Measurements from ENCODE around the gene CENPA. TPM values are rescaled to one million over a fixed set of nuclear protein-coding genes. Genes with fewer than 3 reads are reported as not detected.

CENPA gene
- total and polyA plus RNA-seq, 10 donors, result 0.80 to 7.3 (median 4.0) TPM; not detected in 1

DNA sequence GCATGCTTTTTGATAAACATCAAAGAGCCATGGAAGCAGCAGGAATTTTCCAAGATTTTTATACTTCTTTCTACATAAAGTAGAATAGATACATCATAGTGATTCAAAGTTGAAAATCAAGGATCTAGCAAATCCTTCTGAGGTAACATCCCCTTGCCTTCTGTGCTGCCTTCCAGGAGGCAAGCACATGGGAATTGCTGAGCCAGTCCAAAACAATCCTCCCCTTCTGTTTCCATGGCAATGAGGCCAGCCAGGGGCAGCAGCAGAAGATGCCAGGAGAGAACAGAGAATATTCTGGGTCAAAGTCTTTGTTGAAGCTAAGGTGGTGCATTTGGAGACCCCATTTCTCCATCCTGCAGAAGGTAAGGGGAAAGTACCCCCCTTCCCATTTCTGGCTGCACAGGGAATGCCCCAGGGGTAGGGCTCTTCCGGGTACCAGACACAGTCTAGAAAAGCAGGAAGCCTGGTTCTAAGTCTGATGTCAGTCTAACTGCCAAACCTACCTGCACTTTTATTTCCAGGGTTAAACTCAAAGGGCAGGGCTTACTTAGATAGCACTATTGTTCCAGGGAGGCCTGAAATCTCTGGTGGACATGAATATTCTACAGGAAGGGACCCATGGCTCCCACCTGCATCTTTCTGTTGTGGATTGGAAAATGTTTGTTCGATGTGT lies 22.1 kb downstream of the CENPA start:
- intact Hi-C loops (cut with DNase I; ENCODE audit: low total_unique reads), result no loop called here
- WGBS, 5 donors, result 40 to 81% (median 59%) methylated on average over 2 of the region's 2 CpGs

DNA sequence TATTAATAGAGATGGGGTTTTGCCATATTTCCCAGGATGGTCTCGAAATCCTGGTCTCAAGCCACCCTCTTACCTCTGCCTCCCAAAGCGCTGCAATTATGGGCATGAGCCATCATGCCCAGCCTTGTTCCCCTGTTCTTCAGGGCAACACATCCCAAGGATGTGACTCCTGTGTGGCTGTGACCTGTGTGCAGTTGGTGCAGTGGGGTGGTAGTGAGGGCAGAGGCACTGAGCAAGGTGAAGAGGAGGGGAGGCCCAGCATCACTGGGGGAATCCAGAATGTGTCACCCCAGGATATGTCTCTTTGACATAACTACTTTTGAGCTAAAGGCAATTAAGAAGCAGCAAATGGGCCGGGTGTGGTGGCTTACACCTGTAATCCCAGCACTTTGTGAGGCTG lies 23.4 kb downstream of the CENPA start:
- no peak for DNase-seq
- 84 to 93% (median 90%) methylated on average over 3 of the region's 3 CpGs for WGBS, 5 donors
- TF ChIP-seq POLR2AphosphoS5 (IDR thresholded peaks at IDR 0.05), result no peak
- TF ChIP-seq POLR2A (IDR thresholded peaks at IDR 0.05), result no peak
- TF ChIP-seq CTCF (IDR thresholded peaks at IDR 0.05 in 8 of 11, conservative IDR thresholded peaks at IDR 0.05 in 3 of 11), result no peak
- intact Hi-C loops (cut with DNase I; ENCODE audit: low total_unique reads), result no loop called here
- Histone ChIP-seq H3K4me3 (no peak overlapping the region), H3K9me3 (no peaks in the 10 kb centered on the region), H3K36me3 (no peaks in the 10 kb centered on the region), H3K4me1 (peaks cover 0 to 15% (median 0%) of the 10 kb centered on the region in 6 donors), H3K27me3 (replicated peaks in 1 of 7) (peaks cover 0 to 39% (median 0%) of the 10 kb centered on the region in 7 donors), H3K27ac (no peak overlapping the region)

More for the DNA sequence above, 22.1 kb downstream of the CENPA start:
- Histone ChIP-seq H3K36me3 (no peaks in the 10 kb centered on the region), H3K4me3 (no peak overlapping the region), H3K9me3 (no peaks in the 10 kb centered on the region), H3K27ac (no peak overlapping the region), H3K27me3 (replicated peaks in 1 of 7) (peaks cover 0 to 28% (median 0%) of the 10 kb centered on the region in 7 donors), H3K4me1 (peaks cover 0 to 15% (median 0%) of the 10 kb centered on the region in 6 donors)
- TF ChIP-seq POLR2A (IDR thresholded peaks at IDR 0.05) (no peak), POLR2AphosphoS5 (IDR thresholded peaks at IDR 0.05) (no peak), CTCF (IDR thresholded peaks at IDR 0.05 in 8 of 11, conservative IDR thresholded peaks at IDR 0.05 in 3 of 11) (no peak)
- DNase-seq, result no peak

GRCh38 chr2:26809876-26810577 lies 24.2 kb downstream of the CENPA start:
- Histone ChIP-seq H3K27me3 (replicated peaks in 1 of 7) (peaks cover 0 to 47% (median 0%) of the 10 kb centered on the region in 7 donors), H3K9me3 (no peaks in the 10 kb centered on the region), H3K4me3 (no peak overlapping the region), H3K4me1 (peaks cover 0 to 15% (median 0%) of the 10 kb centered on the region in 6 donors), H3K36me3 (no peaks in the 10 kb centered on the region), H3K27ac (no peak overlapping the region)
- WGBS, 5 donors, result 8 to 28% (median 20%) methylated on average over 6 of the region's 6 CpGs
- peak in 1 of 3 donors; percentile 45 for TF ChIP-seq POLR2AphosphoS5 (IDR thresholded peaks at IDR 0.05)
- TF ChIP-seq POLR2A (IDR thresholded peaks at IDR 0.05), result no peak
- no peak for TF ChIP-seq CTCF (IDR thresholded peaks at IDR 0.05 in 8 of 11, conservative IDR thresholded peaks at IDR 0.05 in 3 of 11)
- intact Hi-C loops (cut with DNase I; ENCODE audit: low total_unique reads), result no loop called here
- DNase-seq, result no peak

GRCh38 chr2:26811261-26811660 lies 25.4 kb downstream of the CENPA start:
- TF ChIP-seq CTCF (IDR thresholded peaks at IDR 0.05 in 8 of 11, conservative IDR thresholded peaks at IDR 0.05 in 3 of 11), result no peak
- no peak for TF ChIP-seq POLR2AphosphoS5 (IDR thresholded peaks at IDR 0.05)
- TF ChIP-seq POLR2A (IDR thresholded peaks at IDR 0.05), result no peak
- Histone ChIP-seq H3K4me3 (no peak overlapping the region), H3K4me1 (peaks cover 0 to 15% (median 0%) of the 10 kb centered on the region in 6 donors), H3K36me3 (no peaks in the 10 kb centered on the region), H3K27ac (no peak overlapping the region), H3K27me3 (replicated peaks in 1 of 7) (peaks cover 0 to 59% (median 0%) of the 10 kb centered on the region in 7 donors), H3K9me3 (no peaks in the 10 kb centered on the region)
- intact Hi-C loops (cut with DNase I; ENCODE audit: low total_unique reads), result no loop called here
- 72 to 92% (median 83%) methylated on average over 8 of the region's 8 CpGs for WGBS, 5 donors
- DNase-seq, result no peak
